GM18502 (cell line): ENCODE results near the gene CEP104.

Experiments used
- ATAC-seq: cut with Tn5 transposase; IDR thresholded peaks from one replicate; pipeline ENCODE4 v1.9.1; 2021; ENCODE audit warnings: mild to moderate bottlenecking; ENCODE audit not compliant: unreplicated experiment, poor library complexity

Gene CEP104

GRCh38 chr1:3771108-3772026 is 85.6 kb downstream of the CEP104 start:
- no peak for ATAC-seq

GRCh38 chr1:3770047-3770765 is 86.8 kb downstream of the CEP104 start:
- ATAC-seq = no peak

DNA sequence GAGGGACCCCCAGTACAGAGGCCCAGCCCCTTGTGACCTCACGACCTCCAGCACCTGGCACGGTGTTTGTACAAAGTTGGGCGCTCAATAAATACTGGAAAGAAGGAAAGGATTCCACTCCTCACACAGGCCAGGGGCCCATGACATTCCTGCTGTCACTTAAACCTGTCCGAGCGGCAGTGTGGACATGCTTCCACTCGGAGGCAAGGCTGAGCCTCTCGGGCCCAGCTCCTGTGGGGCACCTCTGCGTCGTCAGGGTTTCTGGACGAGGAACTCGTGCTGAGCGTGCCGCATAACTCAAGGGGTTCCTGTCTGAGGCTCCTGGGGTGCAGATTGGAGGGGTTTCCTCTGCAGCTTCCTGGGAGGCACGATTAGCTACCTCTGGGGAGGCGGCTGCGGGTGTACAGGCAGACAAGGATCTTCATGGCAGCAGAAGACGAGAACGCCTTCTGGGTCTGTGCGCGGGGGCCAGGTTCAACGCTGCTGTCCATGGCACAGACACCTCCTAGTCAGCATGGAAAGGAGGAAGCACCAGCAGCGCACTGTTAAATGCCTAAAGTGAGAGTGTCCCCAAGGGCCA is 88.1 kb downstream of the CEP104 start:
- ATAC-seq = no peak

DNA sequence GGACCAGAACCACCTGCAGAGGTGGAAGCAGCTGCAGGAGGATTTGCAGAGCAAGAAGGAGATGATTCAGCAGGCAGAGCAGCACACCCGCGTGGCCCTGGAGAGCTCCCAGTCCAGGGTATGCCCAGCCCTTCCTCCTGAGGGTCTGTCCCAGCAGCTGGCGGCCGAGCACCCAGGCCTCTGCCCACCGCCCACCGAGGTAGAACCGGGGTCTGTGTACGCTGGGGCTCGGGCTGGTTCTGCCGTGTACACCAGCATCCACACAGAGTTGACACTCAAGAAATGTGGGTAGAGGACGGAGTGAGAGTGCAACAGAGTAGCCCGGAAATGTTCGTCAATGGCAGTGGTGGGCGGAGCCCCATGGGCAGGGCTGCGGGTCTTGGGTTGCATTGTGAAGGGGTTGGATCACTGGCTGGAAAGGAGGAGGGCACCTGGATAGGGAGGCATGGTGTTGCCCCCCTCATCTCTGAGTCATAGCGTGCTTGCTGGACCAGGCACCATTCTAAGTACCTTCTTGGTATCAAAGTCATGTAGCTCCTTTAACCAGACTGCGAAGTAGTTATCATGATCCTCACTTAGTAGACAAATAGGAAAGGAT is 89.6 kb downstream of the CEP104 start:
- ATAC-seq = no peak

DNA sequence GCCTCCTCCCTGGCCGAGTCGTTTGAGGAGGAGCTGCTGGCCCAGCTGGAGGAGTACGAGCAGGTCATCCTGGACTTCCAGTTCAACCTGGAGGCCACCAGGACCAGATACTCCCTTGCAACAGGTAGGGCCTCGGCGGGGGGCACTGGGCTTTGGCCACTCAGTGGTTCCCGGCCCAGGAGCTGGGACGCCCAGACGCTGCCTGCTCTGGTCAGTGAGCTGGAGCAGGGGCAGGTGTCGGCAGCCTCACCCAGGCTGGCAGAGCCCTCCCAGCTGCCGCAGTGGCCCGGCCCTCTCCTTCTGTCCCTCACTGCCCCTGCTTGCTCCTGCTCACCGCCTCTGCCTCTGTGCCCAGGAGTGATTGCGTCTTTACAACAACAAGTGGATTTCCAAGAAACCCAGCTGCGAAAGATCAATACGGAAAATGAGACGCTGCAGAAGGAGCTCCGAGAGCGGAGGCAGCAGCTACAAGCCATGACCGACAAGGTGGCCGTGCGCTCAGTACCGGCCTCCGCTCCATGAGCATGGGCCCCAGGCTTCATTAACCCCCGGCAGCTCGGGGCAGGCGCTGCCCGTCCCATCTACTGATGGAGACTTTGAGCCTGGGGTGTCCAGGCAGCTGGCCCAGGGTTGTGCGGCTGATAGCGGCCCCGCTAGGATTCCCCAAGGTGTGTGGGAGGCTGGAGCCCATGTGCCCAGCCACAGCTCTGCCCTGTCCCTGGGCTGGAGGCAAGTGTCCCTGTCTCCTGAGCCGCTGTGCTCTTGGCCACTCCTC is 93.5 kb downstream of the CEP104 start:
- ATAC-seq = no peak

- ATAC-seq = no peak
Measured at GRCh38 chr1:3762873-3763228, 94.2 kb downstream of the CEP104 start.

DNA sequence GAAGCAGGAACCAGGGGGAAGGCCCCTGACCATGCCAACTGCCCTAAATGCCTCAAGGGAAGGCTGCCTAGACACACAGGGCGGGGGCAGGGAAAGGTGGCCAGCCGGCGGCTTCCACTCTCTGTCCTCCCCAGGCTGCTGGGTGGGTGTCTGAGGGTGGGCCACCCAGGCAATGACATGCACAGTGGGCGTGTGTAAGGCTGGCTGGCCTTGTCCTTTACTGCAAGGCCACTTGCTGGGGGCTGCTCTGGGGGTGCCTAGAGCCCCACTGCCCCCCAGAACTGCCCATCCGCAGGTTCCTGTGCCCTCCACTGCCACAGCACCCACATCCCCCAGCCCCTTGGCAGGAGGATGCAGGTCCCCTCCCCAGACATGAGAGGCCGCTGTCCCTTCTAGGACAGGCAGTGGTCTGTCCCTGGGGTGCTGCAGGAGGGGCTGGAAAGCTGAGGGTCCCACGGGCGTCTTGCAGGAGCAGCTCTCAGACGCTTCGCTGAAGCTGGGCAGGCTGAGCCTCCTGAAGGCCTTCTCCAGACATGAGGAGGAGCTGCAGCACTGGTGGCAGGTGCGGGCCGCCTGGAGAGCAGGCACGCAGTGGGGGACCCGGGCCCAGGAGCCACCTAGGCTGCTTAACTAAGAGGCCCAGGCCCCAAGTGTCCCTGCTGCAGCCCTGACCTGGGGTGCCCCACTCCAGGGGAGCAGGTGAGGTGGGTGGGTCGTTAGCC is 94.7 kb downstream of the CEP104 start:
- no peak for ATAC-seq
